Pancreas (tissue), 10 donors: Measurements from ENCODE around the gene LSAMP. TPM values are rescaled to one million over a fixed set of nuclear protein-coding genes. Genes with fewer than 3 reads are reported as not detected.

ENCODE experiments used
- ATAC-seq, 4 donors: fragments of 200-7000 bp; cut with Tn5 transposase; one replicate each; pipeline versions ENCODE4 v1.8.0 to v1.9.1; 2020; ENCODE audit warnings: mild to moderate bottlenecking in 4 of 4, moderate library complexity in 4 of 4
- DNase-seq, 6 donors: peaks; one replicate each; pipeline ENCODE4 v3.0.0-alpha.2; 2020
- FAIRE-seq: peaks from 2 replicates; lab custom pipeline; 2012; peaks lifted over from hg19 to GRCh38; lab: Jason Lieb, UNC
- H3K27ac ChIP-seq, 4 donors: fragments of 200-600 bp; sonication (generic); 1 replicate in 3 of 4; 2 replicates in 1 of 4; pipeline versions ENCODE4 v1.5.0 to v1.8.0; 2020
- H3K27me3 ChIP-seq, 4 donors: fragments of 200-600 bp; one replicate each; pipeline ENCODE4 v1.8.0; 2021
- H3K36me3 ChIP-seq, 3 donors: fragments of 200-600 bp; sonication (generic) in 1 of 3; one replicate each; pipeline versions ENCODE4 v1.5.0 to v1.8.0; 2020 to 2021
- H3K4me1 ChIP-seq, 3 donors: fragments of 200-600 bp; one replicate each; pipeline ENCODE4 v1.8.0; 2021
- H3K4me3 ChIP-seq, 4 donors: fragments of 200-600 bp; sonication (generic) in 2 of 4; one replicate each; pipeline versions ENCODE4 v1.5.0 to v1.8.0; 2020 to 2021
- H3K9me3 ChIP-seq, 4 donors: fragments of 200-600 bp; one replicate each; pipeline ENCODE4 v1.8.0; 2021
- WGBS, 2 donors: extraction: QIAGEN DNeasy Blood & Tissue Kit; methylation state at CpG; one replicate each; pipeline ENCODE4 v1.1.7; 2013; 5-methylcytosine and 5-hydroxymethylcytosine counted together
- intact Hi-C, 3 donors: fragments of 100-400 bp; cut with DNase I; formaldehyde crosslinking; loops; one replicate each; pipeline versions ENCODE4 v1.11.1 to v1.14.2; 2022
- polyA plus RNA-seq, 2 donors: library from polyadenylated mRNA; stranded (reverse); fragments of 200-250 nt; gene quantifications; one replicate each; pipeline ENCODE4 v1.2.3, GENCODE V29; 2013
- total RNA-seq, 6 donors: library from RNA; stranded (reverse); fragmentation: NEBNext Ultra II Directional in 4 of 6; extraction: Animal tissue kit (Norgen Biotek cat#: 25700) in 4 of 6; gene quantifications; one replicate each; pipeline versions ENCODE4 v1.2.1 to v1.2.4, GENCODE V29; 2021 to 2023
- TF ChIP-seq, protein P1 (sequence below), 4 donors: fragments of 200-600 bp; sonication (generic) in 3 of 4; IDR thresholded peaks; one replicate each; pipeline versions ENCODE4 v1.5.0 to v1.8.0; 2021; ENCODE audit warnings: antibody characterized with exemption in 4 of 4
- donor health status: healthy with polysubstance abuse.
- donor health status: DM: no; HTN: no; CAD: no; lungs with moderate emphysema.
- donor health status: DM: no; HTN: no; CAD: no.
- donor health status: control.
- donor health status: control.
- donor health status: Bipolar disorder and iron deficiency.
- donor health status: DM: yes; HTN: yes; CAD: no.
- donor health status: DM: no; HTN: no; CAD: no.
- donor health status: DM: no; HTN: no; CAD: no.
- donor health status: DM: yes; HTN: yes; CAD: no.

The LSAMP gene
- total and polyA plus RNA-seq, 8 donors: 0.51 to 5.5 (median 1.5) TPM

DNA sequence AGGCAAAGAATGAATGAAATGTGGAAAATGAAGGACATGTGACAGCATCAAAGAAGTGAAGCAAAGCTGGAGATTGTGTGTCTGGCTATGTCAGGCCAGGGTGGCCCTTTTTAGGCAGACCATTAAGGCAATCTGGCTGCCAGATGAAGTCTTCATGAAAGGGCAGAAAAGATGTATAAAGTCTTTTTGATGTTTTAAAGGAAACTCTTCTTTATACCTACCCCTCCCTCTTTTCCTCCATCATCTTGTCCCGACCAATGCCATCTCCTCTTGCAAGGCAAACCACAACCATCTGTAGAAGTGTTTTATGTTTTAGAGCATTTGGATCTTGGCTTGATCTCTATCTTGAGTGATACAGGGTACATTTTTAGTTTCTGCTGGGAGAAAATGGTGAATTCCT, 259.2 kb downstream of the LSAMP start:
- H3K27me3 ChIP-seq: no peaks in the 10 kb centered on the region
- H3K9me3 ChIP-seq: no peaks in the 10 kb centered on the region
- ATAC-seq (no peak), FAIRE-seq (no peak), DNase-seq (no peak)
- no peak overlapping the region for H3K4me3 ChIP-seq
- intact Hi-C loops: no loop called here
- WGBS, 2 donors: 20 to 76% methylated on average over 1 of the region's 1 CpG
- no peaks in the 10 kb centered on the region for H3K4me1 ChIP-seq
- TF ChIP-seq, protein P1, sequence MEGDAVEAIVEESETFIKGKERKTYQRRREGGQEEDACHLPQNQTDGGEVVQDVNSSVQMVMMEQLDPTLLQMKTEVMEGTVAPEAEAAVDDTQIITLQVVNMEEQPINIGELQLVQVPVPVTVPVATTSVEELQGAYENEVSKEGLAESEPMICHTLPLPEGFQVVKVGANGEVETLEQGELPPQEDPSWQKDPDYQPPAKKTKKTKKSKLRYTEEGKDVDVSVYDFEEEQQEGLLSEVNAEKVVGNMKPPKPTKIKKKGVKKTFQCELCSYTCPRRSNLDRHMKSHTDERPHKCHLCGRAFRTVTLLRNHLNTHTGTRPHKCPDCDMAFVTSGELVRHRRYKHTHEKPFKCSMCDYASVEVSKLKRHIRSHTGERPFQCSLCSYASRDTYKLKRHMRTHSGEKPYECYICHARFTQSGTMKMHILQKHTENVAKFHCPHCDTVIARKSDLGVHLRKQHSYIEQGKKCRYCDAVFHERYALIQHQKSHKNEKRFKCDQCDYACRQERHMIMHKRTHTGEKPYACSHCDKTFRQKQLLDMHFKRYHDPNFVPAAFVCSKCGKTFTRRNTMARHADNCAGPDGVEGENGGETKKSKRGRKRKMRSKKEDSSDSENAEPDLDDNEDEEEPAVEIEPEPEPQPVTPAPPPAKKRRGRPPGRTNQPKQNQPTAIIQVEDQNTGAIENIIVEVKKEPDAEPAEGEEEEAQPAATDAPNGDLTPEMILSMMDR (IDR thresholded peaks at IDR 0.05): no peak
- no peaks in the 10 kb centered on the region for H3K36me3 ChIP-seq
- no peak overlapping the region for H3K27ac ChIP-seq

DNA sequence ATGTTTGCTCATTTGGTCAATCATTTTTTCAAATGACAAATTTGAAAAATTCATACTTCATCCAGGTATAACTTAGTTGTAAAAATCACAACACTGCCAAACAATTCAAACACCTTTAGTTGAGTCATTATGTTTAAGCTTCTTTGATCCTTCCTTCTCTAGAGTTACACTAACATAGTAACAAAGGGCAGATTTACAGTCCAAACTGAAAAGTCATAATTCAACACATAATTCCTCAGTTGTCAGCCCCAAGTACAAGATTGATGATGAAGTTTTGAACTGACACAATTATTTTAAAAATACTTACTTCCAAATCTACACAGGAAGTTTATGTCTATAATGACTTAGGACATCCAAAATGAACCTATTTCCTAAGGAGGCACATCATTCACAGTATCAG, 264.1 kb downstream of the LSAMP start:
- ATAC-seq (no peak), DNase-seq (no peak), FAIRE-seq (no peak)
- TF ChIP-seq, protein P1 (IDR thresholded peaks at IDR 0.05): no peak
- no peaks in the 10 kb centered on the region for H3K9me3 ChIP-seq
- no peak overlapping the region for H3K4me3 ChIP-seq
- H3K27ac ChIP-seq: no peak overlapping the region
- H3K4me1 ChIP-seq: no peaks in the 10 kb centered on the region
- intact Hi-C loops: no loop called here
- no peaks in the 10 kb centered on the region for H3K36me3 ChIP-seq
- no peaks in the 10 kb centered on the region for H3K27me3 ChIP-seq

DNA sequence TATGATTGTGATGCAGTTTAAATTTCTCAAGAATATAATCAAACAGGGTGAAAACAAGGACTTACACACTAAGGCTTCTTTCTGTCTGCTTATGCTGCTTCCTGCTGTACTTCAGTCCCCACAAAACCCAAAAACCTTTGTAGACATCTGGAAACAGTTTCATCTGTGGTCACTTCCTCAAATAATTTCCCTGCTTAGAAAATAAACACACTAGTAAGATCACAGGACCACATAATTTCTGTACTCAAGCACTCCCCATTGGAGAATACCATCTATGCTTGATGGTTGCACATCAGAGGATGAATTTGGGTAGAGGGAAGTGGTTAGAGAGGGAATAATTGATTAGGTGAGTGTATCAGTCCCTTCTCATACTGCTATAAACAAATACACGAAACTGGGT, 266.2 kb downstream of the LSAMP start:
- no peaks in the 10 kb centered on the region for H3K4me1 ChIP-seq
- no peak overlapping the region for H3K4me3 ChIP-seq
- intact Hi-C loops: no loop called here
- H3K27ac ChIP-seq: no peak overlapping the region
- H3K27me3 ChIP-seq: no peaks in the 10 kb centered on the region
- TF ChIP-seq, protein P1 (IDR thresholded peaks at IDR 0.05): no peak
- 45 to 50% methylated on average over 1 of the region's 1 CpG for WGBS, 2 donors
- ATAC-seq (no peak), DNase-seq (no peak), FAIRE-seq (no peak)
- no peaks in the 10 kb centered on the region for H3K36me3 ChIP-seq
- H3K9me3 ChIP-seq: no peaks in the 10 kb centered on the region

DNA sequence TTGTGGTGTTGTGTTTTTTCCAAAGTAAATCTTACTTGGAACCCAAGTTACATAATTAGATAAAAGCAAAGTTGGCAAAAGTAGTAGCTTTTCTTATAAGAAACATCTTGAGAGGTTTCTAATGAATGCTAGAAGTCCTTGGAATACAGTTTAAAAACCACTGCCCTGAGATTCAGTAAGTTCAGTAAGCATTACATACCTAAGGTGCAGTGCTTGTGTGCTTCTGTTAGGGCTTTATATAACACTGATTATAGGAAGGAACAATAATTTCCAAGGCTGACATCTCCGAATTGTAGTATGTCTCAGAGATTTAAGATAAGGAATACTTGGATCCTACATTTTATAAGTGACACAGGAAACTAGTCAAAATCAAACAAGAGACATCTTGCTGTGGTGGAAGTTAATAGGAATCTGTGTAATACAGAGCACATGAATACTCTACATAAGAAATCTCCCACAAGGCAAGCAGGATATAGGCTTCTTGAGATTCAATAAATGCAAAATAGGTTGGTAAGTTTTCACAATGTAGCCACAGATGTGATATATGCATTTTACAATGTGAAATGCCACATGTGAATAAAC, 268.2 kb downstream of the LSAMP start:
- no peak overlapping the region for H3K4me3 ChIP-seq
- no peaks in the 10 kb centered on the region for H3K36me3 ChIP-seq
- intact Hi-C loops: no loop called here
- no peaks in the 10 kb centered on the region for H3K27me3 ChIP-seq
- H3K4me1 ChIP-seq: no peaks in the 10 kb centered on the region
- H3K9me3 ChIP-seq: no peaks in the 10 kb centered on the region
- WGBS, 2 donors: 31 to 39% methylated on average over 1 of the region's 1 CpG
- ATAC-seq: no peak
- no peak overlapping the region for H3K27ac ChIP-seq
- no peak for DNase-seq
- TF ChIP-seq, protein P1 (IDR thresholded peaks at IDR 0.05): no peak
- no peak for FAIRE-seq

DNA sequence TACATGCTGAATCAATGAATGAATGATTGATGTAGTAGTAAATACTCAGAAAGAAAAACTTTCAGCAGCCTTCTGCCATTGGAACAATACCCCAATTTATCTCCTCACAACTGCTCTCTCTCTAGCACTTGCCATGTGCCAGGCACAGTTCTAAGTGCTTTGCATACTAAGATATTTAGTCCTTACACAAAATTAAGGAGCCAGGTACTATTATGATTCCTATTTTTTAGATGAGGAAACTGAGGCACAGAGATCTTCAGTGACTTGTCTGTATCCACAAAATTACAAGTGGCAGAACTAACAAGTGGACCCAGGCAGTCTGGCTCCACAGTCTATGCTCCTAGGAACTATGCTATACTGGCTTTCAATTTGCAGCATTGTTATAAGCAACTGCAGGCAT, 279.2 kb downstream of the LSAMP start:
- Histone ChIP-seq H3K4me3 (no peak overlapping the region), H3K36me3 (no peaks in the 10 kb centered on the region), H3K9me3 (no peaks in the 10 kb centered on the region), H3K27ac (no peak overlapping the region), H3K4me1 (no peaks in the 10 kb centered on the region), H3K27me3 (no peaks in the 10 kb centered on the region)
- TF ChIP-seq, protein P1 (IDR thresholded peaks at IDR 0.05): no peak
- ATAC-seq (no peak), FAIRE-seq (no peak), DNase-seq (no peak)
- intact Hi-C loops: no loop called here
